Gastrocnemius medialis (tissue), 4 donors: ENCODE data around the gene GNAI2.

ENCODE experiments used
- CTCF ChIP-seq, 5 experiments: fragments of 450-650 bp in 3 of 5; fragments of 200-600 bp in 2 of 5; sonication (generic) in 2 of 5; IDR thresholded peaks in 4 of 5; conservative IDR thresholded peaks in 1 of 5; 1 replicate in 4 of 5; 2 replicates in 1 of 5; pipeline ENCODE4 v1.5.1; 2016 to 2019; ENCODE audit warnings: antibody characterized with exemption in 5 of 5, mild to moderate bottlenecking in 3 of 5, moderate library complexity in 3 of 5
- POLR2A ChIP-seq, 2 donors: fragments of 450-650 bp; IDR thresholded peaks; one replicate each; pipeline ENCODE4 v1.6.1; 2017; ENCODE audit warnings: antibody characterized with exemption in 2 of 2, mild to moderate bottlenecking in 2 of 2, moderate library complexity in 2 of 2

- TF ChIP-seq CTCF (IDR thresholded peaks at IDR 0.05 in 4 of 5, conservative IDR thresholded peaks at IDR 0.05 in 1 of 5) (no peak), POLR2A (IDR thresholded peaks at IDR 0.05) (no peak)
Observed at GRCh38 chr3:50226888-50227389, 9.1 kb upstream of the GNAI2 start.
